Globus pallidus (tissue), 1 donor: ENCODE measurements around the gene LACTBL1.

ENCODE experiments used
- DNase-seq: peaks from one replicate; pipeline ENCODE4 v3.0.0-alpha.2; 2015; ENCODE audit warnings: low spot score

Gene LACTBL1

GRCh38 chr1:22944346-22945055 lies 28.2 kb downstream of the LACTBL1 start:
- DNase-seq: no peak

GRCh38 chr1:22941257-22941656 lies 31.4 kb downstream of the LACTBL1 start:
- DNase-seq: no peak

GRCh38 chr1:22936681-22937080 lies 36.0 kb downstream of the LACTBL1 start:
- no peak for DNase-seq

GRCh38 chr1:22935433-22935832 lies 37.2 kb downstream of the LACTBL1 start:
- DNase-seq: no peak

GRCh38 chr1:22932803-22933470 lies 39.7 kb downstream of the LACTBL1 start:
- DNase-seq: no peak

GRCh38 chr1:22930240-22930912 lies 42.3 kb downstream of the LACTBL1 start:
- peak; percentile 19 for DNase-seq

DNA sequence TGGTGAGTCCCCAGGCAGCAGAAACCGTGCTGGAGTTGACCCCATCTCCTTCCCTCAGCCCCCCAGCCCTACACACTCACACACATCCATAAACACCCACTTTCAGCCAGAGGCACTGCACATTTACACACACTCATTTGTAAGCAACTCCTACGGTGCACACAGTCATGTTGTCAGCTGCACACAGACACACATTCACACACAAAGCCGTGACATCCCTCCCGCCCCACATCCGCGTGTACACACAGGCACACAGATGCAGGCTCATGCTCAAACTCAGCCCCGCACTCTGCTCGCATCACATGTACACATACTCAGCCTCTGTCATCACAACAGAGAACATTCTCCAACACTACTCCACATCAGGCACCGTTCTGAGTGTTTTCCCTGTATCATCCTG lies 47.6 kb downstream of the LACTBL1 start:
- DNase-seq: no peak

GRCh38 chr1:22922640-22923039 lies 50.0 kb downstream of the LACTBL1 start:
- DNase-seq: no peak

DNA sequence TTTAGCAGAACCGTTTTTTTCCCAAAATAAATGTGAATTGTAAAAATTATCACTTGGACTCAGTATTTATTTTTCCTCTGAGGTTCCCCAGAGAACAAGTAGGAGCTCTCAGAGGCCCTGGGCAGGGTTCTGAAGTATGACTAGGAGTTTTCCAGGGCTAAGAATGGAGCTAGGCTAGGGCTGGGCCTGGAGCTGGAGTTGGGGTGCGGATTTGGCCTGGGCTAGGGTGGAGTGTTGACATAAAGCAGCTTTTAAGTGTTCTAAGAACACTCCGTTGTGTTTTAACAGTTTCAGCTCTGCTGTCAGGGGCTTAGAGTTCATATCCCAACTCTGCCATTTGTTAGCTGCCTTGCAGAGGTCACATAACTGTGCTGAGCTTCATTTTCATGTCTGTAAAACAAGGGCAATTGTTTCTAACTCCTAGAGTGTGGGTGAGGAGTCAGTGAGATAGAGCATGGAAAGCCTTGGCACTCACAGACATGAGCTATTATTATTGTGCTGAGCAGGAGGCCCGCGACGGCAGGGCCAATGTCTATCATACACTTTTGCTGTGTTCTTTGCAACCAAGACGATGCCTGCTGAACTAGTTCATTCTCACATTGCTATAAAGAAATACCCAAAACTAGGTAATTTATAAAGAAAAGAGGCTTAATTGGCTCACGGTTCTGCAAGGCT lies 51.1 kb downstream of the LACTBL1 start:
- no peak for DNase-seq

DNA sequence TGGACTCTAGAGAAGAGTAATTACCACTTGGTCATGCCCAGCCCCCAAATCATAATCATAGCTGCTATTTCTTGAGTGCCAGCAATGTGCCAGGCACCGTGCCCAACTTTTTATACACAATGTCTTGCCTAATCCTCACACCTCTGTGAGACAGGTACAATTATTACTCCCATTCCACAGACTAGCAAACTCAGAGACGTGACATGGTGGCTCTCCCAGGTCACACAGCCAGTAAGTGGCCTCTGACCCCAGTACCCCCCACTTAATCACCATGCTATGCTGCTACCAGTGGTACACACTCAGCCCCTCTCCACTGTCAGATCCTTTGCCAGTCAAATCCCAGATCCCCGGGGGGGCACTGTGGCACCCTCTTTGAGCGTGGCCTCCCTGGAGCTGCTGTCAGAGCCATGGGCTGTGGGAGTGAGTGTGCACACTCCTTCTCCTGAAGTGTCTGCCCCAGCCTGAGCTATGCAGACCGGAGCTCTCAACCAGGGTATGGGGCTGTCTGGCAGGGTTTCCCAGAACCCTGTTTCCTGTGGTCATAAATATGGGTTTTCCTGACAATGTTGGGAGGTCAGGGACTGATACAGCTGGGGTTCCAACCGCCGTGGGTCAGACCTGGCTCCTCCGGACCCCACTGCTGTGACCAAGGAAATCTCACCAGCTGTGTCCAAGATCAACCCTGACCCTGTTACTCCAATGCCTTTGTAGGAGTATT lies 51.8 kb downstream of the LACTBL1 start:
- no peak for DNase-seq

DNA sequence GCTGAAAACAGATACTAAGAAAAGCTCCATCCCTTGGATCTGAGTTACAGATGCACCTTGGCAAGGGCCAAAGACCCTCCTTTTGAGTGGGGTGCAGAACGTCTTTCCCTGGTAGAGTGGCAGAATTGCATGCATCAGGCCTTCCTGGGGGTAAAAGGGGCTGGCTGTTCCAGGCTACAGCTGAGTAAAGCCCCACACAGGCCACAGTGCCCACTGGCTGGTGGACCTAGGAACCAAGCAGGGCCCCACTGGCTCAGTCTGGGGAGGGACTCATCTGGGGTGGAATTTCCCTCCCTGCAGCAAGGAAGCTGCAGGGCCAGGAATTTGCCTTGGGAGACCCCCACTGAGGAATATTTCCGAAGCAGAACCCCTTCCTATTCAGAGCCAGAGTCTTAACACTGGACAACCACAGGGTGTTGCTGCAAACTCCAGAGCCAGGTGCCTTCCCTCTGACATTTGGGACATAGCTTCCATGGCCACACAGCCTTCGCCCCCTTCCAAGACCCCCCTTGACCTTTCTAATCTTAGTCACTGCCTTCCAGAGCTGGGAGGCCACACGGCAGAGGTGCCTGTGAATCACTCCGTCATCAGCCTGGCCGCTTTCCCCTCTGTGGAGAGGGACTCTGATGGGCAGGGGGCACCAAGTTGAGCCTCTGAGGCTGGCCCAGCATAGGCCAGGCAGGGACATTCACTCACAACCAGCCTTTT lies 52.5 kb downstream of the LACTBL1 start:
- no peak for DNase-seq

DNA sequence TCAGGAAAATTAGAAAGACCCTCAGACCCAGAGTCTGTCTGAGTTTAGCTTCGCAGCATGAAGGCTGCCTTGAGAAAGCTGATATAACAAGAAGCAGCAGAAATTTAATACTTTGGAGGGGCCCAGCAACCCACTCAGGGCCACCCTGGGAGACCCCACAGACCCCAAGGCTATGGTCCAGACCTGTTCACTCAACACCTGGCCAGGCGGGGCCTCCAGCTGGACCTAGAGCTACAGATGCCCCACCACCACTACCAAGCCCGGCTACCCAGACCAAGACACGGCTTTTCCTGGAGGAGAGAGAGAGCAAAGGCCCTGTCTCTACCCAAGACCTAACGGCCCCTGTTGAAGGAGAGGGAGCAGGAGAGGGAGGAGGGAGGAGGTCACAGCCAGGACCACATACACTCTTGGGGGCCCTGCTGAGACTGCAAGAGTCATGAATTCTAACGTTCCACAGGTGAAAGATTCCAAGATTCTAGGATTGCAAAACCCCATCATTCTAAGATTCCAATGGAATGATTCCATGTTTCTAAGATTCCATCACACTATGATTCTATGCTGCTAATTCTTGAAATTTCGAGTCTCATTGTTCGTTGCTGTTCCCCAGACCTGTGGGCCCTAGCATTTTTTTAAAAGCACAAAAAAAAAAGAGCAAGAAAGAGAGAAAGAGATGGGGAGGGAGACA lies 53.2 kb downstream of the LACTBL1 start:
- no peak for DNase-seq

GRCh38 chr1:22918644-22919043 lies 54.0 kb downstream of the LACTBL1 start:
- no peak for DNase-seq

- no peak for DNase-seq
These were observed 54.7 kb downstream of the LACTBL1 start for GRCh38 chr1:22917989-22918388.

GRCh38 chr1:22916471-22916820 lies 56.2 kb downstream of the LACTBL1 start:
- DNase-seq: peak; percentile 18

- no peak for DNase-seq
These were observed 56.7 kb downstream of the LACTBL1 start for GRCh38 chr1:22915816-22916470.

DNA sequence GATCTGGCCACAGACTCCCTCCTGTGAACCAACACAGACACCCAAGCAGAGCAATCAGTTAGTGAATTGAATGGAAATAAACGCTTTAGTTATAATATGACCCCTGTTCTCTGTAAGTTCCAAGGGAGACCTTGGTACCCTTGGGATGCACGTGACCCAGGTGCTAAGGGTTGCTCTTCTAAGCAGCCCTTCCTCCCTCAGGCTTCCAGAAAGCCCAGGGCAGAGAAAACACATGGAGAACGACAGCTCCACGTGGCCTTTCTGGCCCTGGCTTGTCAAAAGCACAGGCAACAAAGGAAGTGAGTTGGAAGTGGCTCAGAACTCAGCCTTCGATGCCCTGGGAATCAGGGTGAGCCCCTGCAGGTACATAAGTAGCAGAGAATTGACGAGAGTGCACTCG lies 57.4 kb downstream of the LACTBL1 start:
- no peak for DNase-seq

GRCh38 chr1:22914633-22915217 lies 57.9 kb downstream of the LACTBL1 start:
- no peak for DNase-seq

- DNase-seq: no peak
These were observed 58.5 kb downstream of the LACTBL1 start for GRCh38 chr1:22914156-22914555.
